Hepatocyte (in vitro differentiated cells): Measurements from ENCODE around the gene MYO3B. TPM values are rescaled to one million over a fixed set of nuclear protein-coding genes. Genes with fewer than 3 reads are reported as not detected.
A peak's percentile ranks its signal among the peaks of the same experiment; 100 is the strongest.

Source experiments
- DNase-seq: peaks from one replicate; pipeline ENCODE4 v3.0.0-alpha.2; 2016; ENCODE audit warnings: low spot score
- H2AFZ ChIP-seq: fragments of 200-600 bp; sonication (generic); 2 replicates; pipeline ENCODE4 v1.6.0; 2016; ENCODE audit warnings: antibody characterized with exemption, mild to moderate bottlenecking
- H3K27ac ChIP-seq: fragments of 200-600 bp; sonication (generic); 2 replicates; pipeline ENCODE4 v1.5.1; 2016; ENCODE audit warnings: mild to moderate bottlenecking
- H3K27me3 ChIP-seq: fragments of 200-600 bp; sonication (generic); 2 replicates; pipeline ENCODE4 v1.6.1; 2016
- H3K36me3 ChIP-seq: fragments of 200-600 bp; sonication (generic); replicated peaks from 2 replicates; pipeline ENCODE4 v1.5.1; 2016; ENCODE audit warnings: low read depth; ENCODE audit not compliant: insufficient read depth
- H3K4me1 ChIP-seq: fragments of 200-600 bp; sonication (generic); 2 replicates; pipeline ENCODE4 v1.5.1; 2016; ENCODE audit warnings: mild to moderate bottlenecking, moderate library complexity; ENCODE audit not compliant: insufficient read depth
- H3K4me2 ChIP-seq: fragments of 200-600 bp; sonication (generic); 2 replicates; pipeline ENCODE4 v1.6.0; 2016
- H3K4me3 ChIP-seq: fragments of 200-600 bp; sonication (generic); 2 replicates; pipeline ENCODE4 v1.5.1; 2016; ENCODE audit warnings: mild to moderate bottlenecking
- H3K79me2 ChIP-seq: fragments of 200-600 bp; sonication (generic); 2 replicates; pipeline ENCODE4 v1.6.0; 2017; ENCODE audit warnings: mild to moderate bottlenecking
- H3K9me2 ChIP-seq: fragments of 200-600 bp; sonication (generic); replicated peaks from 2 replicates; pipeline ENCODE4 v1.6.0; 2017; ENCODE audit warnings: mild to moderate bottlenecking; ENCODE audit not compliant: insufficient read depth
- H3K9me3 ChIP-seq: fragments of 200-600 bp; sonication (generic); 2 replicates; pipeline ENCODE4 v1.5.1; 2016; ENCODE audit warnings: low read depth, mild to moderate bottlenecking
- H4K20me1 ChIP-seq: fragments of 200-600 bp; sonication (generic); 2 replicates; pipeline ENCODE4 v1.6.0; 2016; ENCODE audit warnings: mild to moderate bottlenecking; ENCODE audit not compliant: insufficient read depth, poor library complexity, severe bottlenecking
- EZH2 ChIP-seq: fragments of 200-600 bp; sonication (generic); IDR thresholded peaks from 2 replicates; pipeline ENCODE4 v1.6.1; 2016; ENCODE audit warnings: antibody characterized with exemption, mild to moderate bottlenecking, borderline replicate concordance
- EZH2phosphoT487 ChIP-seq: fragments of 200-600 bp; sonication (generic); IDR thresholded peaks from one replicate; pipeline ENCODE4 v1.6.1; 2018; ENCODE audit warnings: antibody characterized with exemption, mild to moderate bottlenecking, low read depth, moderate library complexity; ENCODE audit not compliant: unreplicated experiment, severe bottlenecking
- WGBS: methylation state at CpG from one replicate; pipeline ENCODE4 v1.1.6; 2016; ENCODE audit warnings: low lambda C conversion rate; ENCODE audit errors: missing lambda C conversion rate; 5-methylcytosine and 5-hydroxymethylcytosine counted together
- polyA plus RNA-seq: library from polyadenylated mRNA; unstranded; fragments of >200 nt; fragmentation: Nextera tagmentation; extraction: Ambion mirVana; gene quantifications from 2 replicates; pipeline ENCODE4 v1.2.1, GENCODE V29; 2016
- total RNA-seq: library from RNA; depleted of rRNA; stranded (reverse); fragments of >200 nt; gene quantifications from 2 replicates; pipeline ENCODE4 v1.2.3, GENCODE V29; 2014
- TF ChIP-seq, protein P1 (sequence below): fragments of 200-600 bp; sonication (generic); IDR thresholded peaks from 2 replicates; pipeline ENCODE4 v1.5.1; 2016; ENCODE audit warnings: antibody characterized with exemption, mild to moderate bottlenecking; ENCODE audit not compliant: poor library complexity

Gene MYO3B
- total and polyA plus RNA-seq, 2 experiments from 2014 or later = 0.63 to 1.1 TPM

DNA sequence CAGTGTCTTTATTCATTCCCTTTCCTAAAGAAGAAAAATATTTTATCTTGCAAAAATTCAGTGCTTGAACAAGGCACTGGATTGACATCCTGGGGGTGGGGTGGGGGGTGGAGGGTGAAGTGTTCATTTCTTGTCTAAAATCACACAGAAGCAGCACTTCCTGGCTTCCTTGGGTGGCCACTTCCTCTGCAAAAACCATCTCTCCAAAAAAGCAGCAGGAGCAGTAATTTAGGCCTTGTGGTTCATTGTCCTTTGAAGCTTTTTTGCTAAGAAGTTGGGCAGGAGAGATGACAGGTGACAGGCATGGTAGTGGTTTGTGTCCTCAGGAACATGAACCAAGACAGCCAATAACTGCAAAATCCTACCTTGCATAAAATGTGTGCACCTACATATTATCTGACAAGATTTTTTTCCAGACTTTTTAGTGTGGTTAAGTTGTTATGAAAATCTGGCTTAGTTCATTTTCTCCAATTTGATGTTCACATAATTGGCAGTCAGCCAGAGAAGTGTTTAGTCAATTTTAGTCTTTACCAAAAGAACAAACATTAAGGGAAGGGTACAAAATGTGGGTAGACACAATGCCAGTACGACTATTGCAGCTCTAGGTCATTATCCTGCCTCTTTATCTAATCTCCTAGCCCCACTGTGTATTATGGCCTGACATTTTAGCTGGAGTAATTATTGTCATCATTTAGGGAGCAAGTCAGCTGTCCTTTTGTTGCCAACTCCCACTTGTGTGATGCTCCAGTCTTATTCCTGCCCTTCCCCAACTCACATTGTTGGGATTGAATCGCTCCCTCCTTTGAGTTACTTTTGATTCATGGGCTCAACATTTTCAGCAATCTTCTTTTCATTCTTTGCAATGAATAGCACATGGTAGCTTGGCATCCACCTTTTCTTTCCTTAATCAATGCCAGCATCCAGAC is 177.2 kb downstream of the MYO3B start:
- H3K36me3 ChIP-seq = no peaks in the 10 kb centered on the region
- no peaks in the 10 kb centered on the region for H3K4me1 ChIP-seq
- no peaks in the 10 kb centered on the region for H3K79me2 ChIP-seq
- no peaks in the 10 kb centered on the region for H3K27me3 ChIP-seq
- no peak for TF ChIP-seq EZH2phosphoT487
- H4K20me1 ChIP-seq = no peaks in the 10 kb centered on the region
- H3K4me3 ChIP-seq = no peak overlapping the region
- no peak overlapping the region for H2AFZ ChIP-seq
- H3K4me2 ChIP-seq = no peak overlapping the region
- no peaks in the 10 kb centered on the region for H3K9me2 ChIP-seq
- WGBS = 70% methylated on average over 2 of the region's 2 CpGs
- no peak overlapping the region for H3K27ac ChIP-seq
- DNase-seq = no peak
- H3K9me3 ChIP-seq = no peaks in the 10 kb centered on the region

DNA sequence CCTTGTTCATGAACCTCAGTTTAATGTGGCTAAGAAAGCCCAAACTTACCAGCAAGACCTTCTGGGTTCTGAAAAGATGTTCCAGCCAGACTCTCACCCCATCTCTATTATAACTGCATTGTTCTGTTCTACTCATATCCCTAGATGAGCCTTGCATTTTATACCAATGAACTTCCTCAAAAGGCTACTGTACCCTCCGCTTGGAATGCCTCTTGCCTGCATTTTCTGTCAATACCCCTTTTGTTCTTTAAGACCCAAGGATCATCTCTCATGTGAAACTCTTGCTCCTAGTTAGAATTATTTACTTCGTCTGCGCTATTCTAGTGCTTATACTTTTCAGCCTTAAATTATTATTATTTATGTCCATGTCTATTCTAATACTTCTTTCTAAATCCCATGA is 181.5 kb downstream of the MYO3B start:
- Histone ChIP-seq H3K9me3 (no peaks in the 10 kb centered on the region), H2AFZ (no peak overlapping the region), H3K36me3 (no peaks in the 10 kb centered on the region), H3K4me3 (no peak overlapping the region), H3K27me3 (peaks cover 11% of the 10 kb centered on the region), H3K4me2 (no peak overlapping the region), H3K27ac (no peak overlapping the region), H3K9me2 (no peaks in the 10 kb centered on the region), H3K4me1 (no peaks in the 10 kb centered on the region), H3K79me2 (no peaks in the 10 kb centered on the region), H4K20me1 (no peaks in the 10 kb centered on the region)
- TF ChIP-seq EZH2 = no peak
- TF ChIP-seq, protein P1, sequence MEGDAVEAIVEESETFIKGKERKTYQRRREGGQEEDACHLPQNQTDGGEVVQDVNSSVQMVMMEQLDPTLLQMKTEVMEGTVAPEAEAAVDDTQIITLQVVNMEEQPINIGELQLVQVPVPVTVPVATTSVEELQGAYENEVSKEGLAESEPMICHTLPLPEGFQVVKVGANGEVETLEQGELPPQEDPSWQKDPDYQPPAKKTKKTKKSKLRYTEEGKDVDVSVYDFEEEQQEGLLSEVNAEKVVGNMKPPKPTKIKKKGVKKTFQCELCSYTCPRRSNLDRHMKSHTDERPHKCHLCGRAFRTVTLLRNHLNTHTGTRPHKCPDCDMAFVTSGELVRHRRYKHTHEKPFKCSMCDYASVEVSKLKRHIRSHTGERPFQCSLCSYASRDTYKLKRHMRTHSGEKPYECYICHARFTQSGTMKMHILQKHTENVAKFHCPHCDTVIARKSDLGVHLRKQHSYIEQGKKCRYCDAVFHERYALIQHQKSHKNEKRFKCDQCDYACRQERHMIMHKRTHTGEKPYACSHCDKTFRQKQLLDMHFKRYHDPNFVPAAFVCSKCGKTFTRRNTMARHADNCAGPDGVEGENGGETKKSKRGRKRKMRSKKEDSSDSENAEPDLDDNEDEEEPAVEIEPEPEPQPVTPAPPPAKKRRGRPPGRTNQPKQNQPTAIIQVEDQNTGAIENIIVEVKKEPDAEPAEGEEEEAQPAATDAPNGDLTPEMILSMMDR = no peak
- 96% methylated on average over 3 of the region's 3 CpGs for WGBS
- no peak for DNase-seq

DNA sequence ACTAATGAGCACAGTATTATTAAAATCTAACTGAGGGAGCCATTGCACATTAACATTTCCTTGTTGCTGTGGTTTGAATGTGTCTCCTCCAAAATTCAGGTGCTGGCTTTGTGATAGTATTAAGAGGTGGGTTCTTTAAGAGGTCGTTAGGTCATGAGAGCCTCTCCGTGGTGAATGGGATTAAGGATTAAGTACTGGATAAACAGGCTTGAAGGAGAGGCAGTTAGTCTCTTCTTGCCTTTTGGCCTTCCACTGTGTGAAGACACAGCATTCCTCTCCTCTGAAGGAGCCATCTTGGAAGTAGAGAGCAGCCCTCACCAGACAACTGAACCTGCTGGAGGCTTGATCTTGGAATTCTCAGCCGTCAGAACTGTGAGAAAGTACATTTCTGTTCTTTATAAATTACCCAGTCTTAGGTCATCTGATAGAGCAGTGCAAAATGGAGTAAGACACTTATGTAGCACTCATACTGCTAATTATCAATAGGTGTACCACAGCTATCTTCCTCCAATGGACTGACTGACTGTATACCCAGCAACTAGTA is 182.7 kb downstream of the MYO3B start:
- 40% methylated on average over 3 of the region's 3 CpGs for WGBS
- Histone ChIP-seq H3K4me3 (no peak overlapping the region), H3K36me3 (no peaks in the 10 kb centered on the region), H4K20me1 (no peaks in the 10 kb centered on the region), H3K4me2 (no peak overlapping the region), H3K27ac (no peak overlapping the region), H3K4me1 (no peaks in the 10 kb centered on the region), H3K79me2 (no peaks in the 10 kb centered on the region), H3K27me3 (peaks cover 22% of the 10 kb centered on the region), H3K9me3 (no peaks in the 10 kb centered on the region), H3K9me2 (no peaks in the 10 kb centered on the region), H2AFZ (no peak overlapping the region)
- TF ChIP-seq, protein P1 = no peak
- TF ChIP-seq EZH2phosphoT487 (no peak), EZH2 (no peak)
- DNase-seq = no peak

DNA sequence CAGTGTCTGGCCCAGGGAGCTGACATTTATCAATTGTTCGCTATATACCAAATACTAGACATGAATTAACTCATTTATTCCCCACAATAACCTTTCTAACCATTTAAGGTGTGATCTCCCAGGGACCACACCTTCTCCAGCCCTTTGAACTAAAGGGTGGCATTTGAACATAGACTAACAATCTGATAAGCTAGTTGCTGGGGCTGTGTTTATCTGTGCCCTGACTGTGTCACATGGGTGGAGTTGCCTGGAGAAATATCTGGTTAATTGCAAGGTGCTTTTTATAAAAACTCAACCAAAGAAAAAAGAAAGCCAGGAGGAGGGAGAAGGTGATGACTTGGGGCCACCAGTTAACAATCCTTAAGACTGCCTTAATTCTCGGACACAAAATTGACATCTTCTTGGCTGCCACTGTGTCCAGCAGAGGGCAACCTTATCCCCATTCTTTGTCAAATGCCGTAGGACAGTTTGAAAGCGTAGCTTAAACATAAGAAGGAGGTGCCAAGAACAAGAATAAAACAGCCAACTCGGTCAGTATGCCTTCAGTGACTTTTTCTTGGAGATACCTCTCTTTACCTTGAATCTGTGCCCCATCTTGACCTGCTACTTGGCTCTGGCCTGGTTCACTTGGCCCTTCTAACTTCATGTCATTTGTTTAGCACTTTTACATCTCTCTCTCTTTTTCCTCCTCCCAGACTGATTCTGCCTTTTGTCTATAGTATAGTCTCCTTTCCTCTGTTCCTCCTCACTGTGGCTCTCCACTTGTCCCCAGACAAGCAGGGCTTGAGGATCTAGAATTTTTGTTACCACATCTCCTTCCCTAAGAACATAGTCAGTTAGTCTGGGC is 183.4 kb downstream of the MYO3B start:
- Histone ChIP-seq H3K27me3 (peaks cover 28% of the 10 kb centered on the region), H4K20me1 (no peaks in the 10 kb centered on the region), H2AFZ (no peak overlapping the region), H3K4me2 (no peak overlapping the region), H3K36me3 (no peaks in the 10 kb centered on the region), H3K4me3 (no peak overlapping the region), H3K79me2 (no peaks in the 10 kb centered on the region), H3K27ac (no peak overlapping the region), H3K9me3 (no peaks in the 10 kb centered on the region), H3K4me1 (no peaks in the 10 kb centered on the region), H3K9me2 (no peaks in the 10 kb centered on the region)
- 32% methylated on average over 5 of the region's 5 CpGs for WGBS
- peak; percentile 63 for DNase-seq
- TF ChIP-seq, protein P1 = peak; percentile 71
- TF ChIP-seq EZH2phosphoT487 = no peak
